ENCODE results near the gene HBM.

DNA sequence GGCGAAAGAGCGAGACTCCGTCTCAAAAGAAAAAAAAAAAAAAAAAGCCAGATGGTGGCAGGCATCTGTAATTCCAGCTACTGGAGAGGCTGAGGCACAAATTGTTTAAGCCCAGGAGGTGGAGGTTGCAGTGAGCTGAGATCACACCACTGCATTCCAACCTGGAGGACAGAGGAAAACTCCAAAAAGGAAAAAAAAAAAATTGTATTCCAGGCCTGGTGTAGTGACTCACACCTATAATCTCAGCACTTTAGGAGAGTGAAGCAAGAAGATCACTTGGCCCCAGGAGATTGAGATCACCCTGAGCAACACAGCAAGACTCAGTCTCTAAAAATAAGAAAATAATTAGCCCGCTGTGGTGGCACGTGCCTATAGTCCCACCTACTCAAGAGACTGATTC is 34.6 kb downstream of the HBM start:
- TF ChIP-seq EZH2 (IDR thresholded peaks at IDR 0.05; ENCODE audit: borderline replicate concordance, low read depth, low read length, poor library complexity, severe bottlenecking), result no peak
- TF ChIP-seq, protein P1, sequence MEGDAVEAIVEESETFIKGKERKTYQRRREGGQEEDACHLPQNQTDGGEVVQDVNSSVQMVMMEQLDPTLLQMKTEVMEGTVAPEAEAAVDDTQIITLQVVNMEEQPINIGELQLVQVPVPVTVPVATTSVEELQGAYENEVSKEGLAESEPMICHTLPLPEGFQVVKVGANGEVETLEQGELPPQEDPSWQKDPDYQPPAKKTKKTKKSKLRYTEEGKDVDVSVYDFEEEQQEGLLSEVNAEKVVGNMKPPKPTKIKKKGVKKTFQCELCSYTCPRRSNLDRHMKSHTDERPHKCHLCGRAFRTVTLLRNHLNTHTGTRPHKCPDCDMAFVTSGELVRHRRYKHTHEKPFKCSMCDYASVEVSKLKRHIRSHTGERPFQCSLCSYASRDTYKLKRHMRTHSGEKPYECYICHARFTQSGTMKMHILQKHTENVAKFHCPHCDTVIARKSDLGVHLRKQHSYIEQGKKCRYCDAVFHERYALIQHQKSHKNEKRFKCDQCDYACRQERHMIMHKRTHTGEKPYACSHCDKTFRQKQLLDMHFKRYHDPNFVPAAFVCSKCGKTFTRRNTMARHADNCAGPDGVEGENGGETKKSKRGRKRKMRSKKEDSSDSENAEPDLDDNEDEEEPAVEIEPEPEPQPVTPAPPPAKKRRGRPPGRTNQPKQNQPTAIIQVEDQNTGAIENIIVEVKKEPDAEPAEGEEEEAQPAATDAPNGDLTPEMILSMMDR (conservative IDR thresholded peaks at IDR 0.05; ENCODE audit: low read depth, low read length), result no peak

Measured in A673 (cell line).